Right lobe of liver (tissue), 4 donors: ENCODE results near the gene ZNF791.

ENCODE experiments used
- POLR2A ChIP-seq: fragments of 450-650 bp; IDR thresholded peaks from one replicate; pipeline ENCODE4 v1.6.1; 2017; ENCODE audit warnings: antibody characterized with exemption, mild to moderate bottlenecking
- TF ChIP-seq, protein P1 (sequence below), 4 donors: fragments of 200-600 bp in 3 of 4; fragments of 450-650 bp in 1 of 4; IDR thresholded peaks; one replicate each; pipeline versions ENCODE4 v1.5.1 to v1.8.0; 2016 to 2022; ENCODE audit warnings: antibody characterized with exemption in 4 of 4, mild to moderate bottlenecking in 2 of 4
- donor health status: DM: no; HTN: no; CAD: no.
- donor health status: DM: no; HTN: no; CAD: no.
- donor health status: DM: no; HTN: yes; CAD: no.

DNA sequence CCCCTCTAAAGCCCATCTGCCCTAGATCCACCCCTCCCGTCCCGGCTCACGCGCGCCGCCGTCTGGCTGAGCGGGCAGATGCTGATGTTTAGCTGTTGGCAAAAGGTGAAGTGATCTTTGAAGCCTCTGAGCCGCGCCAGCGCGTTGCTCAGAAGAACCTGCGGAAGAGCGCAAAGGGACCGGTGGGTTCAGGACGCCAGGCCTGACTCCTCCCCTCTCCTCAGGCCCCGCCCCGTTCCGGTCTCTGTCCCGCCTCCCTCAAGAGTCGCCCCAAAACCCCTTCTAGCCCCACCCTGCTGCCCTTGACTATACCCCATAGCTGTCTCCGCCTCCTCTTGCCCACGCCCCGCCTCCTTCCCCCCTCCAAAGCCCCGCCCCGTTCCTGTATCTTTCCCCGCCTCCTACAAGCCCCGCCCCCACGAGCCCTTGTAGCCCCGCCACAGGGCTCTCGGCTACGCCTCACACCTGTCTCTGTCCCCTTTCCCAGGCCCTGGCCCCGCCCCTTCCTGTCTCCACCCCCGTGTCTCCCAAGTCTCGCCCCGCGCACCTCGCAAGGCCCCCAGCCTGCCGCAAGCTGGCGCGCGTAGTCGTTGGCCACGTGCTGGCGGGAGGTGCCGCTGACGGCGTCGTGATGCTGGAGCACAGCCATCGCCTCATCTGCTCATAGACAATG is 46.3 kb downstream of the ZNF791 start:
- TF ChIP-seq, protein P1, sequence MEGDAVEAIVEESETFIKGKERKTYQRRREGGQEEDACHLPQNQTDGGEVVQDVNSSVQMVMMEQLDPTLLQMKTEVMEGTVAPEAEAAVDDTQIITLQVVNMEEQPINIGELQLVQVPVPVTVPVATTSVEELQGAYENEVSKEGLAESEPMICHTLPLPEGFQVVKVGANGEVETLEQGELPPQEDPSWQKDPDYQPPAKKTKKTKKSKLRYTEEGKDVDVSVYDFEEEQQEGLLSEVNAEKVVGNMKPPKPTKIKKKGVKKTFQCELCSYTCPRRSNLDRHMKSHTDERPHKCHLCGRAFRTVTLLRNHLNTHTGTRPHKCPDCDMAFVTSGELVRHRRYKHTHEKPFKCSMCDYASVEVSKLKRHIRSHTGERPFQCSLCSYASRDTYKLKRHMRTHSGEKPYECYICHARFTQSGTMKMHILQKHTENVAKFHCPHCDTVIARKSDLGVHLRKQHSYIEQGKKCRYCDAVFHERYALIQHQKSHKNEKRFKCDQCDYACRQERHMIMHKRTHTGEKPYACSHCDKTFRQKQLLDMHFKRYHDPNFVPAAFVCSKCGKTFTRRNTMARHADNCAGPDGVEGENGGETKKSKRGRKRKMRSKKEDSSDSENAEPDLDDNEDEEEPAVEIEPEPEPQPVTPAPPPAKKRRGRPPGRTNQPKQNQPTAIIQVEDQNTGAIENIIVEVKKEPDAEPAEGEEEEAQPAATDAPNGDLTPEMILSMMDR (IDR thresholded peaks at IDR 0.05) = no peak
- no peak for TF ChIP-seq POLR2A
